Activated T-helper 1 cell treated with anti-CD3 and anti-CD28 coated beads, Interleukin-2, amount 50 U/mL, for 16 hours (primary cell): Measurements from ENCODE around the gene CADM1.

Source experiments
- DNase-seq, 2 donors: peaks; one replicate each; pipeline ENCODE4 v3.0.0-alpha.2; 2020; ENCODE audit warnings: low read depth in 1 of 2, low spot score in 1 of 2

Gene CADM1

DNA sequence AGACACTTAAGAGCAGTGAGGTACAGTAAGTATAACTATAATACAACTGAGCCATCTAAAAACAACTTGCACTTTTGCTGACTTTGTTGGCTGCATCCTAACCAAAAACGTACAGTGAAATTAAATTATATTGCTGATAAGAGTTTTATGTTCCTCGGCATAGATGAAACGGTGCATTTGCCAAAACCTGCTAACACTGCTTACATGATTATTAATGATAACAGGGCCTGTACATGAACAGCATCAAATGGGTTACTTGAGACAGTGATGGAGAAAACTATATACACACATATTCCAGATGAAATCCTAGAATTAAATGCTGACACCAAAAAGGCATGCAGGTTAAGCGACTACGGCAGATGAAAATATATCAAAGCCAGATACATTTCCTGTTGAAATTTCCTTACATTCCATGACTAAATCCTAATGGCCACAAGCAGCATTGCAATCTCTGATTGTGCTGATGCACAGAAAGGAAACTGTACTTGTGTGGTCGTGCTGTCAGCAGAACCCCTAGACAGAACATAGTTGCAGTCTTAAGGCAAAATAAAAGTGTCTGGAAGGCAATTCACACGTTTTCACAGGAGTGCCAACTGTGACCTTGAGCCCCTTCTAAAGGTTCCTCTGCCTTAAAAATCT is 143.9 kb downstream of the CADM1 start:
- DNase-seq: no peak

GRCh38 chr11:115357066-115357465 is 147.1 kb downstream of the CADM1 start:
- no peak for DNase-seq

DNA sequence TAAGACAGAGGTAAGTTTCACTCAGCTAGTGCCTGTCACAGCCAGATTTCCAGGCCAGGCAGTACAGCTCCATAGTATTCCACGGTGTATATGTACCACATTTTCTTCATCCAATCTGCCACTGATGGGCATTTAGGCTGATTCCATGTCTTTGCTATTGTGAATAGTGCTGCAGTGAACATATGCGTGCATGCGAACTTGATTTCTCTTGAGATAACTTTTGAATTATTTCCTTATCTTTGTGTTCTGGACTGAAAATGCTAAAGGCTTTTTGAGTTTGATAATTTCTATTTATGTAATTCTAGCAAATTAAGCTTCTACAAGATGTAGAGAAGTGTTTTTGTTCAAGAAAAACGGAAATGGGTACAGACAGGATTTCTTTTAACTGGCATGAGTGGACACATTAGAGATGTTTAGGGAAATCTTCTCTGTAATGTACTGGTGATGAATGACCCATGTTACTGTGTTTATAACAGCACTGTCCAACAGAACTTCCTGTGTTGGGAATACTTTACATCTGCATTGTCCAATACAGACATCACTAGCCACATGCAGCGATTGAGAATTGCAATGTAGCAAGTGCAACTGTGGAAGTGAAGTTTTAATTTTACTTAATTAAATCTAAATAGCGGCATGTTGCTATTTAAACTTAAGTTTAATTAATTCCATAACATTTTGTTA is 151.3 kb downstream of the CADM1 start:
- no peak for DNase-seq

- DNase-seq: no peak
Observed at GRCh38 chr11:115349335-115350017, 154.7 kb downstream of the CADM1 start.

- no peak for DNase-seq
Observed at GRCh38 chr11:115348416-115348815, 155.8 kb downstream of the CADM1 start.

DNA sequence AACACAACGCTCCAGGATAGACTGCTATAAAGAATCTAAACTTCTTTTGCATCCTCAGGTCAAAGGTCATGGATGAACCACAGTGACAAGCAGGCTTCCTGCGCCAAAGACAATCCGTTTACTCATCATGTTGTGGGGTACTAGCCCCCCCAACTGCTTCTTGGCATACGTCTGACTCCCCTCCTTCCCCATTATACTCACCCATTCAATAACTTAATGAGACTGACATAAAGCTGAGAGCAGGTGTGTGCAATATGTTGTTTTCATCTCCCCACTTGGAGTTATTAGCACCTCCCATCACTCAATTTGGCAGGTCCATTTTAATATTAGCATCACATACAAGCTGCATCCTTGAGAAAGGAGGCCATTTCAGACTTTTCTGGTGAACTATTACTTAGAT is 157.1 kb downstream of the CADM1 start:
- DNase-seq: no peak

GRCh38 chr11:115345840-115346239 is 158.4 kb downstream of the CADM1 start:
- no peak for DNase-seq

DNA sequence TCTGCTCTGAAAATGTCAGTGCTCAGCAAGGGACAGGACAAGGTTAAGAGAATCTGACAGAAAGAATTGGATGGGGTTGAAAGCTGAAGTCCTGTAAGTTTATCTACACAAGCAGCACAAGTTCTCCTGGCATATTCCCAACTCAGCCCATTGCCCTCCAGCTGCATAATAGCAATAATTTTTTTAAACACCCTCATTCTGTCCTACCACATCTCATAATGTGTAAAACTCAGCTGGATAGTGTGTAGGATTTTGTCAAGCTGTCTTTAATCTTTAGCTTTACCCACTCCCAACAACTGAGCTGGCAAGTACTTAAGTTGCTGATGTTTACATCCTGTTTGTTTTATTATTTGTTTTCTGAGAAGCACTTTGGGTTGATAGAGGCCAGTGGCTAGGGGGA is 158.9 kb downstream of the CADM1 start:
- no peak for DNase-seq

- no peak for DNase-seq
Observed at GRCh38 chr11:115344846-115345245, 159.4 kb downstream of the CADM1 start.

GRCh38 chr11:115342142-115342541 is 162.1 kb downstream of the CADM1 start:
- DNase-seq: no peak

DNA sequence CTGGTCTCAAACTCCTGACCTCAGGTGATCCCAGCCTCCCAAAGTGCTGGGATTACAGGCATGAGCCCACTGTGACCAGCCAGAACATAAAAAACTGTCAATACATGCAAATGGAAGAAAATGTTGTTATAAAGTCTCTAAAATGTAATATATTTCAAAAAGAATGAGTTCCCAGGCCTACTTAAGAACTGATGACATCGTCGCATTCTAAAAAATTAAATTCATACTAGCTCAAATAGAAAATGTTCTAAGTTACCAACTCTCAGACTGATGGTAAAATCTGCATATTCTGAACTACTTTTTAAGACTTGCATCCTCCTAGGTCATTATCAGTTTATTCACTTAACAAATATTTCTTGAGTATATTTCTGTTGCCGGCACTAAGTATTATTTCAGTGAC is 163.3 kb downstream of the CADM1 start:
- no peak for DNase-seq

DNA sequence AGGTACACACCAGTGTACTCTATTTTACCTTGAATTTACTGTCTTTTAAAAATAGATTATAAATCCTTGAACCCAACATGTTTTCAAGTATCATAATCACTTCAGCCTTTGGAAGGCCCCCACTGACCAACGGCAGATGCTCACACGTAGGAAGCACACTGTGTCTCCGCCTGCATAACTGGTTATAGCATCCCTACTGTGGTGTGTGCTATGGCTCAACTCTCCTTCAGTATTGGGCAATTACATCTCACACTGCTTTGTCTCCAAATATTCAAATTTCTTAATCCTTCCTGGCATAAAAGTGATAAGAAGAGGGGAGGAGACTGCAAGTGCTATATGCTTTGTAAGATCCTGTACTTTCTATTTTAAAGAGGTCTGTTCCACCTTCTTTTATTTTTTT is 165.7 kb downstream of the CADM1 start:
- DNase-seq: no peak

DNA sequence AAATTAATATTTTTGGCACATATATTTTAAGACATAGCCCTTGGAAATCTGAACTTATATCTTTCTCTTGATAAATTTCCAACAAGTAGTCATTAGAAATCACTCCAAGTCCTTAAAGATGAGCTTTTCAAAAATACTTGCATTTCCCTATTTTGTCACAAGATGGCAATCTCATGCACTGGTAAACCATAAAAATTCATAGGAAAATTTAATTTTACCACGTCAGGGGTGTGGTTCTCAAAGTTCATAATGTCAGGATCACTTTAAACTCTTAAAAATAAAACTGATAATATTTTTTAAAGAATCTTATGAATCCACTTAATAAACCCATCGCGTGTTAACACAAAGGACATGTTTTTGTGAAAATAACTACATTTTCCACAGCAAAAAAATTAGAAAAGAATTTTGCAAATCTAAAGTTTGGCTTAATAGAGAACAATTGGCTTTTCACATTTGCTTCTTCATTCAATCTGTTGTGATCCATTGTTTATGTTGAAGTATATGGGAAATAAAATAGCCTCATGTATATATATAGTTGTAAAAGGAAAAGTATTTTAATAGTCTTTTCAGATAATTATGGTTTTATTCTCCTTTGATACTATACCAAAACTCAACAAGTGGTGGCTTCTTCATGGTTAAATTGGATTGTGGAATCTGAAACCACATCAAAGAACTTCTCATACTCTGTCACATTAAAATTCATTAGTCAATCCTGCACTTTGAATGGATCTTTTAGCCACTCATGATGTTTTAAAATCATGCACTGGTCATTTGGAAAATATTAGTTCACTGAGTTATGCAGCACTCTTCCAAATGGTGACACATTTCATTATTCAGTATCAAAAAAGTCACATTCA is 169.1 kb downstream of the CADM1 start:
- no peak for DNase-seq

- no peak for DNase-seq
Observed at GRCh38 chr11:115333949-115334348, 170.3 kb downstream of the CADM1 start.

DNA sequence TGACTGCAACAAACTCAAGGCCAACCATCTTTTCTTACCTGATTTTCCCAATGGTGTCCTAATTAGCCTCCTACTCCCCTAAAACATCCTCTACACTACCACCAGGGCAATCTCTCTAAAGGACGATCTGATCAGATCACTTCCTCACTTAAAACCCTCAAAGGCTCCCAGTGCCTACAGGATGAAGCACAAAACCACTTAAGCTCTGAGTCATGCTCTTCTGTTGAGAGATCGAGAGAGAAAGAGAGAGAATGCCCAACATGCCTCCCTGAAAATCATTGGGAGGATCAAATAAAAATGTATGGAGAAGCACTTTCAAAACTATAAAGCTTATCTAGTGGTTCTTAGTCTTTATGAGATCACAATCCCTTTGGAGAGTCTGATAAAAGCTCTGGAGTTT is 171.1 kb downstream of the CADM1 start:
- DNase-seq: no peak

GRCh38 chr11:115330684-115331482 is 173.3 kb downstream of the CADM1 start:
- no peak for DNase-seq

DNA sequence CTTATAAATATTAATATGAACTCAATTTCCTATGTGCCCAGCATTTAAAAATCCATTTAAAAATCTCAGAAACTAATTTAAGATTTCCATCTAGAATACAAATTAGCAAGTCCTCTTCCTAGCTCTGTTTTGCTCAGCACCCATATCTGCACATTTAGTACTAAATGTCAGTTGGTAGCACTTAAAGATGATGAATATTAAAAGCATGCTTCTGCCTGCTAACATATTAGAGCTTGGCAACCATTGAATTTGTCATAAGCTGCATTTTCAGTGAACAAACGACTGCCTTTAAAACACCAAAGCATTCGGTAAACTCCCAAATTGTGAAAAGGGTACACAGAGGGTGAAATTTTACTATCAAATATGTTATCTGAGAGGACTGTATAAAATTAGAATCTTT is 177.7 kb downstream of the CADM1 start:
- no peak for DNase-seq

- DNase-seq: no peak
Observed at GRCh38 chr11:115325523-115325922, 178.7 kb downstream of the CADM1 start.

GRCh38 chr11:115324581-115325432 is 179.4 kb downstream of the CADM1 start:
- no peak for DNase-seq
